GM12892 (cell line): ENCODE measurements around the gene CAMTA2. TPM values are rescaled to one million over a fixed set of nuclear protein-coding genes. Genes with fewer than 3 reads are reported as not detected.
"Not testable (repeated sequence)": the region's sequence is repeated elsewhere in the genome, so short reads cannot be mapped to it uniquely, and the experiment has no call there.

Source experiments
- DNase-seq: peaks from one replicate; pipeline ENCODE4 v3.0.0; 2011; ENCODE audit not compliant: insufficient read length
- FAIRE-seq: peaks from 2 replicates; lab custom pipeline; 2011; peaks lifted over from hg19 to GRCh38; lab: Jason Lieb, UNC
- POLR2A ChIP-seq: IDR thresholded peaks from 2 replicates; pipeline ENCODE4 v1.6.1; 2011; ENCODE audit warnings: low read depth, low read length, control low read depth
- POLR2AphosphoS5 ChIP-seq: IDR thresholded peaks from 2 replicates; pipeline ENCODE4 v1.6.1; 2011; ENCODE audit warnings: low read depth, low read length, control low read depth
- TAF1 ChIP-seq: IDR thresholded peaks from 2 replicates; pipeline ENCODE4 v1.6.1; 2011; ENCODE audit warnings: low read depth, mild to moderate bottlenecking, control low read depth, low read length, borderline replicate concordance
- polyA plus RNA-seq: library from polyadenylated mRNA; unstranded; fragments of >200 nt; gene quantifications from one replicate; pipeline ENCODE4 v1.2.1, GENCODE V29; 2012; ENCODE audit warnings: missing spikeins, inconsistent platforms; ENCODE audit not compliant: missing spikeins

The CAMTA2 gene
- 12.7 TPM for polyA plus RNA-seq

GRCh38 chr17:4986951-4987766, at the start of gene CAMTA2:
TSS of gene CAMTA2 (minus strand) at chr17:4987675. CDS start at chr17:4986222, 1,453 bp downstream.
- peak; percentile 95 for FAIRE-seq
- no peak for TF ChIP-seq TAF1
- 0 out of 2 replicates have a peak, but pooled peaks have one; percentile 31 for TF ChIP-seq POLR2AphosphoS5
- TF ChIP-seq POLR2A: peak; percentile 52; the same call in 1 of the 2 replicates
- peak; percentile 86 for DNase-seq

- DNase-seq (no peak), FAIRE-seq (no peak)
- TF ChIP-seq POLR2AphosphoS5: no peak
- no peak for TF ChIP-seq POLR2A
- no peak for TF ChIP-seq TAF1
Observed at GRCh38 chr17:5035315-5035714, 47.8 kb upstream of the CAMTA2 start, which contains the start of gene SLC52A1. TSS of gene SLC52A1 (minus strand) at chr17:5035426. CDS start at chr17:5034606, 820 bp downstream.

GRCh38 chr17:5034651-5035050, 47.2 kb upstream of the CAMTA2 start:
- FAIRE-seq (no peak), DNase-seq (no peak)
- no peak for TF ChIP-seq POLR2AphosphoS5
- TF ChIP-seq TAF1: no peak
- no peak for TF ChIP-seq POLR2A

- FAIRE-seq: no peak
- TF ChIP-seq POLR2A: no peak
- TF ChIP-seq TAF1: no peak
- TF ChIP-seq POLR2AphosphoS5: no peak
Observed at GRCh38 chr17:5034063-5034462, 46.6 kb upstream of the CAMTA2 start.

GRCh38 chr17:5033352-5034015, 46.0 kb upstream of the CAMTA2 start:
- no peak for FAIRE-seq
- no peak for DNase-seq
- TF ChIP-seq TAF1 (no peak), POLR2AphosphoS5 (no peak), POLR2A (no peak)

More at GRCh38 chr17:5034063-5034462, 46.6 kb upstream of the CAMTA2 start:
- DNase-seq: no peak

DNA sequence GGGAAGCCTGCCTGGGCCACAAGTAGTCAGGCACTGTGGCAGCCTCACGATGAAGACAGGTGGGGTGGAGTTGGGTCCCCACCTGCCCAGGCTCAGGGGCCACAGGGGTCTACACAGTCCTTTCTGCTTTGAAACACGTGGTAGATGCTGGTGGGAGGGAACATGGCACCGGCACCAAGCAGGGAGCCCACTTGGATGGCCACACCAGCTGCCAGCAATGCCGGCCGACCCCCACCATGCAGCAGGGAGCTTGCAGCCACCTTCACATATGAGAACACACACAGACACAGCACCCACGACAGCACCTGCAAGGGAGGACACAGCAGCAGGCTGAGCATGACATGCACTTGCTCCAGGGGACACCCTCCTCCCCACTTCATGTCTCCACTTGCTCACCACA, 45.4 kb upstream of the CAMTA2 start:
- TF ChIP-seq POLR2A (no peak), POLR2AphosphoS5 (no peak), TAF1 (no peak)
- no peak for FAIRE-seq
- DNase-seq: no peak

DNA sequence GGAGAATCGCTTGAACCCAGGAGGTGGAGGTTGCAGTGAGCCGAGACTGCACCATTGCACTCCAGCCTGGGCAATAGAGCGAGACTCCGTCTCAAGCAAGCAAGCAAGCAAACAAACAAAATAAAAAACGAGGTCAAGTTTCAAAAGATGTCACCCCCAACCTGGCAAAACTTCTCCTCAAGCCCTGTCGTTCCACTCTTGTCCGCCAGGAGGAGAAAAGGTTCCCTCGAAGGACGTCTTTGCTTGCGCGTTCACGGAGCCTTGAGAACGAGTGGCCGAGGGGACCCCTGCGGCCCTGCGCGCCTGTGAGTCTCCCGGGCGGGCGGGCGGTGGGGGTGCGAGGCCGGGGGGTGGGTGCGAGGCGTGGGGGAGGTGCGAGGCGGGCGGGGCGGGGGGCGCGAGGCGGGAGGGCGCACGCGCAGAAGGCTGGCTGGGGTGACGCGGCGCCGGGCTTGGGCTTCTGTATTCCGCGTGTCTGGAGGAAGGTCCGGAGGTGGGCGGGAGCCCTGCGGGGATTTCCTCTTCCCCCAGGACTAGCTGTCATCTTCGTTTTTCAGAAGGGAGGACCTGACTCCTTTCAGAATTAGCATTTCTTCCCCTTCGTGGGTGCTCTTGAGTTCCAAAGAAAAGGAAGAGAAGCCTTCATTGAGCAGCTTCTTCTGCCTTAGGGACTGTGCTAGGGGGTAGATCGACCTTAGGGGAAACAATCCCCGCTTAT, 44.0 kb upstream of the CAMTA2 start:
- no peak for TF ChIP-seq TAF1
- TF ChIP-seq POLR2A: no peak
- no peak for TF ChIP-seq POLR2AphosphoS5
- FAIRE-seq: peak; percentile 95

GRCh38 chr17:5030168-5030567, 42.7 kb upstream of the CAMTA2 start:
- FAIRE-seq: not testable (repeated sequence)

More for the DNA sequence above, 44.0 kb upstream of the CAMTA2 start:
- DNase-seq: peak; percentile 76

GRCh38 chr17:5027916-5028315, 40.4 kb upstream of the CAMTA2 start:
- no peak for FAIRE-seq
- TF ChIP-seq POLR2AphosphoS5 (no peak), TAF1 (no peak), POLR2A (no peak)
- no peak for DNase-seq

More at GRCh38 chr17:5030168-5030567, 42.7 kb upstream of the CAMTA2 start:
- DNase-seq: not testable (repeated sequence)

DNA sequence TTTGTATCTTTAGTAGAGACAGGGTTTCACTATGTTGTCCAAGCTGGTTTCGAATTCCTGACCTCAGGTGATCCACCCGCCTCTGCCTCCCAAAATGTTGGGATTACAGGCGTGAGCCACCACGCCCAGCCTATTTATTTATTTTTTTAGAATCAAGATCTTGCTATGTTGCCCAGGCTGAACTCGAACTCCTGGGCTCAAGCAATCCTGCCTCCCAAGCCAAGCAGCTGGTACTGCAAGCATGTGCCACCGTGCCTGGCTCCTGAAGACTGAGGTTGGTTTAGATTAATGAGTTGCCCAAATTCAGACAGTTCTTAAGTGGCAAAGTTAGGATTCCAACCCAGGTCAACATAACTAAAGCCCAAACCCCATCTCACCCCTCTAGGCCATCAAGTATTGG, 39.8 kb upstream of the CAMTA2 start:
- DNase-seq: no peak
- TF ChIP-seq TAF1 (no peak), POLR2A (no peak), POLR2AphosphoS5 (no peak)
- no peak for FAIRE-seq

DNA sequence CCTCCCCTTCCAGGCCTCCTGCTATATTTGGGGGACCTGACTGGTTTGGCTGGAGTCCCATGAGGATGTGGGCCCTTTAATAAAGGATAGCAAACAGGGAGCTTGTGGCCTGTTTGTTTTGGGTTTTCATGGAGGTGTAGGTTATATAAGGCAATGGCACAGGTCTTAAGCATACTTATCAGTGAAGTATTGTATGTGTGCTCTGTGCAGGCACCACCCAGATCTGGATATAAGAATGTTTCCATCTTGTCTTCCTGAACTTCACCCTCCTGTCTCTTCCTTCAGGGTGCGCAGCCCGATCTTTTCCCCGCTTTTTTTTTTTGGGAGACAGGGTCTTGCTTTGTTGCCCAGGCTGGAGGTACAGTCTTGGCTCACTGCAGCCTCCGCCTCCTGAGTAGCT, 37.1 kb upstream of the CAMTA2 start:
- no peak for DNase-seq
- no peak for TF ChIP-seq TAF1
- TF ChIP-seq POLR2A: no peak
- TF ChIP-seq POLR2AphosphoS5: no peak
- FAIRE-seq: no peak
